Dedifferentiated amniotic fluid mesenchymal stem cell (primary cell): Measurements from ENCODE around the gene AVEN.
"Not testable (repeated sequence)": the region's sequence is repeated elsewhere in the genome, so short reads cannot be mapped to it uniquely, and the experiment has no call there.

ENCODE experiments used
- DNase-seq: peaks from one replicate; pipeline ENCODE4 v3.0.0-alpha.2; 2016; ENCODE audit errors: extremely low spot score

The AVEN gene, protein sequence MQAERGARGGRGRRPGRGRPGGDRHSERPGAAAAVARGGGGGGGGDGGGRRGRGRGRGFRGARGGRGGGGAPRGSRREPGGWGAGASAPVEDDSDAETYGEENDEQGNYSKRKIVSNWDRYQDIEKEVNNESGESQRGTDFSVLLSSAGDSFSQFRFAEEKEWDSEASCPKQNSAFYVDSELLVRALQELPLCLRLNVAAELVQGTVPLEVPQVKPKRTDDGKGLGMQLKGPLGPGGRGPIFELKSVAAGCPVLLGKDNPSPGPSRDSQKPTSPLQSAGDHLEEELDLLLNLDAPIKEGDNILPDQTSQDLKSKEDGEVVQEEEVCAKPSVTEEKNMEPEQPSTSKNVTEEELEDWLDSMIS

DNA sequence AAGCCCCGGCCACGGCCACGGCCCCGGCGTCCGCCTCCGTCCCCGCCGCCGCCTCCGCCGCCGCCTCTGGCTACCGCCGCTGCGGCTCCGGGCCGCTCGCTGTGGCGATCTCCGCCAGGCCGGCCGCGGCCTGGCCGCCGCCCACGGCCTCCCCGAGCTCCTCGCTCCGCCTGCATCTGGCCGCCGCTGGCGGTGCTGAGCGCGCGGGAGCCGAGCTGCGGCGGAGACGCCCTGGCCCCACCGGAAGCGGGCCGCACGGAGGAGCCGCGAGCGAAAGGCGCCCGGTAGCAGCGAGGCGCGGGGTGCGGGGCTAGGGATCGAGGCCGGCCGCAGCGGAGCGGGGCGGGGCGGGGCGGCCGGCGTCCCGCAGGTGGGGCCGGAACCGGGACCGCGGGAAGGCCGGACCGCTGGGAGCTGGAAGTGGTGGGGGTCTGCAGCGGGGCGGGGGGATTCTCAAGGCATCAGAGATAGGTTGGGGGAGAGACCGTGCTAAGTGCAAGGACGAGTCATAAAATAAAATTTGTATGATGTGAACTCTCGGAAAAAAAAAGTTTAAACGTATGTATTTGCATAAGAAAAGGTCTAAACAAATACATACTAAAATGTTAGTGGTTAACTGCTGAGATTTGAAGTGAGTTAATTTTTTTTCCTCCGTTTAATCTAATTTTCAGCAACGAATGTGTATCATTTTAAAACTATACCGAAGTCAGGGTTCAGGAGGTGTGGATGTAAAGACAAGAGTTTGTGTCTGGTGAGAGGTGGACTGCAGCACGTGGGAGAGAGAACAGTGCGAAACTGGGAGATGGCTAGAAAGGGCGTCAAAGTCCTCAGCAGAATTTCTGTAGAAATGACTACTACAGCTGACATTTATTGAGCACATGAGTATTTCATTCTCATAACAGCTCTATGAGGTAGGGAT lies at the start of gene AVEN:
Gene AVEN (minus strand): TSS at position 334 of the 919 bp plus-strand sequence. CDS start 158 bp downstream, at position 176.
- DNase-seq = peak; percentile 34

DNA sequence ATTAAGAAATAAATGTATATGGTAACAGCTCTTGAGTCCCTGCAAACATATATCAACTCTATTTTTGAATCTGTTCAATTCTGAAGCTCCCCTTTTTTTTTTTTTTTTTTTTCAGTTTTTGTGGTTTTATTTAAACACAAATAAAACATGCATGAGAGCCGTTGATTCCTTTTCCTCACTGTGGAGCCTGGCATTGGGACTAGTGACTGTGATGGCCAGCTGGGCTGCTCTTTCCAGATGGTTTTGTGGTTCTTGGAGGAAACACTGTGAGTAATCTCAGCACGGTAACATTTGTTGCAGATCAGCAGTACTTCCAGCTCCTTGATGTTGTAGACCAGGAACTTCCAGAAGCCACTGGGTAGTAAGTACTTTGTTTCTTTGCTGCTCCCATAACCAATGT lies 46.7 kb upstream of the AVEN start:
- no peak for DNase-seq

DNA sequence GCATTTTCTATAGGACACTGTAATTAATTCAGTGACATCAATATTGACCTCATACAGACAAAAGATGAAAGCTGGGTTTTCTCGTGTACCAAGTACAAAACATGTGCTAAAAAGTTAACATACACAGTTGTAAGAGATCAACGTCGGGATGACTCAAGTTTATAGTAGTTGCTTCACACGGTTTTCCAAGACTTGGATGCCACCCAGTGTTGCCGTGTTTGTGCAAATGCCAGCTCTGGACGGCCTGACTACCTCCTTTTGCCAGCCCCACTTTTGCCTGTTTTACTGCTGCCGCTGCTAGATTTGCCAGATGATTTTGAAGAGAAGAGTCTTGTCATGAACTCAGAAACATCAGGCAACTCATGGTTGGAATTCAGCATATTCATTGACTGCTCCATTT lies 45.1 kb upstream of the AVEN start:
- DNase-seq = no peak

DNA sequence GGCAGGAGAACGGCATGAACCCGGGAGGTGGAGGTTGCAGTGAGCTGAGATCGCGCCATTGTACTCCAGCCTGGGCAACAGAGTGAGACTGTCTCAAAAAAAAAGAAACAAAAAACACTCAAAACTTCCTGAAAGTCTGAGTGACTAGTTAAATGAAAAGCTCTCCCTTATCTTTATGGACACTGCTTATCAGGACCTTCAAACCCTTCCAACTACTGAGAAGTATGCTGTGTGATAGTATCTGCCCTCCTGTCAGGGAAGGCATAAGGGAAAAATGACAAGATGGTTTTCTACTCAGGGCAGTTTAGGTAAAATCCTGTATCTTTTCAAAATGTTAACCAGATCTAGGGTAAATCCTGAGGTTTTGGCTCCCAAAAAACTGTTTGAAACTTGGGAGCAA lies 40.9 kb upstream of the AVEN start:
- DNase-seq = no peak

DNA sequence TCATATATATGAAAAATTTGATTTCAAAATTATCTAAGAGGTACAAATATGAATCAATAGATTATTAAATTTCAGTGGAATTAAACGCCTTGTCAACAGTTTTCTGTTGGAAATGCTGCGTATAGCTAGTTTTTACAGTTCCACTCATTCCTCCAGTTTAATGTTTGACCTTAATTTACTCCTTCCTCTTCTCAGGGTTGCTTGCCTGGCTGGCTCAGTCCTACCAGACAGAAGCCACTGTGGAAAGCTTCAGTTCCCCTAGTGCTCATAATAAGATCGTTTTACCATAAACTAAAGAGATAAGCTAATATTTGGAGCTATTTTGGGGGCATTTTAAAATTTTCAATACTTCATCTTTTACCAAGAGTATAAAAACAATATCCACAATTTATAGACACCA lies 39.9 kb upstream of the AVEN start:
- no peak for DNase-seq

DNA sequence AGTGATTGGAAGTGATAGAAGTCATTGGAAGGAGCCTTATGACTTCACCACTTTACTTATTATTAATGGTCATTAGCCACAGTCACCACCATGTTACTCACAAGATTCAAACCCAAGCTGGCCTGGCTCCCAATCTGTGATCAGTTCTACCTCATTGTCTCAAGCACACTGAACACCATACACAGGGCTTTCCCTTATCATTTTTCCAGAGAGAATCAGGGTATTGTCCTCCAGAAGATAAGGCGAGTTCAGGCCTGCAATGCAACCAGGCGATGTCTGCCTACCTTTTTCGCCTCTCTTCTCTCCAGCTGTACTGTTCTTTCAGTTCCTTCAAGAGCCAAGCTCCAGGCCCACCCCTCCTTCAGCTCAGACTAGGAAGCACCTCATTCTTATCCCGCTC lies 37.8 kb upstream of the AVEN start:
- DNase-seq = no peak

DNA sequence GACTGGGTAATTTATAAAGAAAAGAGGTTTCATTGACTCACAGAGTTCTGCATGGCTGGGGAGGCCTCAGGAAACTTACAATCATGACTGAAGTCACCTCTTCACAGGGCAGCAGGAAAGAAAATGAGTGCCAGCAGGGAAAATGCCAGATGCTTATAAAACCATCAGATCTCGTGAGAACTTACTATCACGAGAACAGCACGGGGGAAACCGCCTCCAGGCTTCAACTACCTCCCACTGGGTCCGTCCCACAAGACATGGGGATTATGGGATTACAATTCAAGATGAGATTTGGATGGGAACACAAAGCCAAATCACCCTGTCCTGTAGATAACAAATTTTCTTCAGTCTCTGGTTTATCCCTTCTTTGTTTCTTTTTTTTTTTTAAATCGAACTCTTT lies 31.0 kb upstream of the AVEN start:
- no peak for DNase-seq

DNA sequence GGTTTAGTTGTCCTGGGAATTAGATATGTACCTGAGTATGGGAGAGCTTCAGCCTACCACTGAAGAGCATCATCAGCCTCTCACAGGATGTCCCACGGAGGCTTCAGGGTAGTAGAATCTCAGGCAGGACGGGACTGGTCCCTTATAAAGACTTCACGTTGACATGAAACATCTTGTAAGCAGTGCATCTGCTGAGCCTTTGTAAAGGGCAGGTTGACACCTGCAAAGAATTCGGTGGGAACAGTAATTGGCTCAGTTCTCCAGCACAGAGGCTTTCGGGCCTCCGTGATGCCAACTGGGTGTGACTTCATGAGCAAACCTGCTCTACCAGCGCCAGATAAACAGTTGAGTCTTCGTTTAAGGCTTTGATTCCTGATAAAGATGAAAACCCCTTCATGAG lies 26.9 kb upstream of the AVEN start:
- no peak for DNase-seq

DNA sequence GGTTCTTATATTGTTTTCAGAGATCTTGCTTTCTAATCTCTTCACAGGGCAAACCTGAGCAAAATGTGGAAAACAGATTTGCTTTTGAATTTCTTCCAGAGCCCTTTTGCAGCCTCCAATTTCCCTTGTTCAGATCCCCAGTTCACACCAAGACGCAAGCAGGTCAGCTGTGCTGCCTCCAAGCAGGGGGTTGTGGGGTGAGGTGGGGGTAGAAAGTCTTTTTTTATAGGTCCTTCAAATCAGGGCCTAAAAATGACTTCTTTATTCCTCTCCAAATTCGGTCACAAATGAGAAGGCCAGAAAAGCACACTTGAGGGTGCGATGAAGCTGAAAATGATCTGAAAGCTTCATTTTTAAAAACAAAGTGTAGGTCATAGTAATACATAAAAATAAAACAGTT lies 26.3 kb upstream of the AVEN start:
- DNase-seq = no peak

DNA sequence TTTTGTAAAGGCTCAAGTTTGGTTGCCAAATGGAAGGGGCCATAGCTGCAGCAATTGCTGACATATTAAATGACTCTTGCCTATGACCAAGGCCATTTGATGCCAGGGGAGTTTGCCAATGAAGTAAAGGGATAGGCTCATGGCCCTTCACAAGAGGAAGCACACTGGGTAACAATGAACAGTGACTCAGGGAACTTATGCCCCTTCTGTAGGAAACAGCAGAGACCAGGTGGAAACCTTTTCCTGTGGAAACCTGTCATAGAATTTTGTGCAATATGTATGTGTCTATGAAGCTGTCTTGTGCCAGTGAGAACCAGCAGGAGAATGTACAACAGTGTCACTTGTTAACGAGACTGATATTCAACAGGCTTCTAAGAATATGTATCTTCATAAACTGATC lies 25.4 kb upstream of the AVEN start:
- no peak for DNase-seq

DNA sequence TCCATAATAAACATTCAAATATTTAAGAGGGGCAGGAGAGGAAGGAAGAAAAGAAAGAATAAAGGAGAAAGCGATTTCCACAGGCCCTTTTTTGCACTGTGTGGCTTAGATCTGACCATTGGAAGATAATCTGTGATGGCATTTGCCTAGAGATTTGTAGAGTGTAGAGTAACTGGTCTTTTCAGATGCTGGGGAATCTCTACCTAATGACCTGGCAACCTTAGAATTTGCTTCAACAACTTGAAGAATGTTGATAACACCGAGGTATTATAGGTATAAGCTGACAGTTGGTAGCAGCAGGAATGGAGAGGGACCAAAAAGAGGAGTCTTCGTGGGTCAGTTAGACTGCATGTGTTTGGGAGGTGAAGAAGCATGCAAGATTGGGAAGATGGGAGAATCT lies 20.9 kb upstream of the AVEN start:
- no peak for DNase-seq

DNA sequence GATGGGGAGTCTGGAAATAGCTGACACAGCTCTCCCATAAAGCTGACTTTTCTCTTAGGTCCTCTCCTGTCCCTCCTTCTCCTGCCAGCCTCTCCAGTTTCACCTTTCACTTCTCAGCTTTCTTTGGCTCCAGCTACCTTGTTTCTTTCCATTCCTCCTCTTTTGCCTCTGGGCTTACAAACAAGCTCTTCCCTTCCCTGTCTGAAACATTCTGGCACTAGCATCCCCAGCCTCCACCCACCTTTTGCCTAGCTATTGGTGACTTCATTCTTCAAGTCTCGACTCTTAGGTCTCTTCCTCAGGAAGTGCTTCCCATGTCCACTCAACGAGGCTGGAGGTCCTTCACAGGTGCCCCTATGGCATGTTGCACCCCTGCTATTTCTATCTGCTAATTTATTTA lies 20.5 kb upstream of the AVEN start:
- DNase-seq = no peak

DNA sequence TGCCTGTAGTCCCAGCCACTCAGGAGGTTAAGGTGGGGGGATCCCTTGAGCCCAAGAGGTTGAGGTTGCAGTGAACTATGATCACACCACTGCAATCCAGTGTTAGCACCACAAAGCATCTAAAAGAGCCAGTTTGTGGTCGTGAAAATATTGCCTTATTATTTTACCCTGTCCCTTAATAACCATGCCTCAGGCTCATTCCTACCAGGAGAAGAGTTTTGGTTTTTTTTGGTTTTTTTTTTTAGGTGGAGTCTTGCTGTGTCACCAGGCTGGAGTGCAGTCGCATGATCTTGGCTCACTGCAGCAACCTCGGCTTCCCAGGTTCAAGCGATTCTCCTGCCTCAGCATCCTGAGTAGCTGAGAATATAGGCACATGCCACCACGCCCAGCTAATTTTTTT lies 17.9 kb upstream of the AVEN start:
- DNase-seq = no peak

DNA sequence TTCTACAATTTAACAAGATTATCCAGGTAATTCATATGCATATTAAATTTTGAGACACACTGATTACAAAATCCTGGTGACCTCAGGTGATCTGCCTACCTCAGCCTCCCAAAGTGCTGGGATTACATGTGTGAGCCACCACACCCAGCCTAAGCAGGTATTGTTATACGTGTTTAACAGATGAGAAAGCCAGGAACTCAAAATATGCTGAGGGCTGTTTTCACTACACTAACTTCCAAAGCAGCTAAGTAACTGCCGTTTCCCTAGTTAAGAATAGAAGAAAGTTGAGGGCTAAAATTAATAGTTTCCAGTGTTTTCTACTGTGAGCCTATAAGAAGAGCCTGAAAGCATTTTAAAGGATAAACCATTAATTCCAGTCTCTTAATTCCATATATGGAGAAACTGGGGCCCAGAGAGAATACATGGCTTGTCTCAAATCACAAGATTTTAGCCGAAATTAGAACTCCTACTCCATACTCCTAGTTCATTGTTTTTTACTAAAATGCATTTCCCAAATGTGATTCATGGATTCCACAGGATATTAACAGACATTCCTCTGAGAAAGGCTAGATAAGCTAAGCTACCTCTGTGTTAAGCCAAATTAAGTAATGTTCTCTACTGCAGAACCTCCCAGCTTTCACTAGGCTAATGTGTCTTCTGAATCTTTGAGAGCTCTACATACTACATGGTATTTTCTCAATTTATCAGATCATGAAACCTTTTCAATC lies 17.0 kb upstream of the AVEN start:
- DNase-seq = peak; percentile 81

DNA sequence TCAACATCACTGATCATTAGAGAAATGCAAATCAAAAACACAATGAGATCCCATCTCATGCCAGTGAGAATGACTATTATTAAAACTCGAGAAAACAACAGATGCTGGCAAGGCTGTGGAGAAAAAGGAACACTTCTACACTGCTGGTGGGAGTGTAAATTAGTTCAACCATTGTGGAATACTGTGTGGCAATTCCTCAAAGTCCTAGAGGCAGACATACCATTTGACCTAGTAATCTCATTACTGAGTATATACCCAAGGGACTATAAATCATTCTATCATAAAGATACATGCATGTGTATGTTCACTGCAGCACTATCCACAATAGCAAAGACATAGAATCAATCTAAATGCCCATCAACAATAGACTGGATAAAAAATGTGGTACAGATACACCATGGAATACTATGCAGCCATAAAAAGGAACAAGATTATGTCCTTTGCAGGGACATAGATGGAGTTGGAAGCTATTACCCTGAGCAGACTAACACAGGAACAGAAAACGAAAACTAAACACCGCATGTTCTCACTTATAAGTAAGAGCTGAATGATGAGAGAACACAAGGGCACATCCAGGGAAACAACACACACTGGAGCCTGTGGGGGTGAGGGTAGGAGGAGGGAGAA lies 15.2 kb upstream of the AVEN start:
- no peak for DNase-seq

DNA sequence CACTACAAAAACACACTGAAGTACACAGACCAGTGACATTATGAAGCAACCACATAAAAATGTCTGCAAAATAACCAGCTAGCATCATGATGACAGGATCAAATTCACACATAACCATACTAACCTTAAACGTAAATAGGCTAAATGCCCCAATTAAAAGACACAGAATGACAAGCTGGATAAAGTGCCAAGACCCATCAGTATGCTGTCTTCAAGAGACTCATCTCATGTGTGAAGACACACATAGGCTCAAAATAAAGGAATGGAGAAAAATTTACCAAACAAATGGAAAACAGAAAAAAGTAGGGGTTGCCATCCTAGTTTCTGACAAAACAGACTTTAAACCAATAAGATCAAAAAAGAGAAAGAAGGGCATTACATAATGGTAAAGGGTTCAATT lies 11.4 kb upstream of the AVEN start:
- not testable (repeated sequence) for DNase-seq

DNA sequence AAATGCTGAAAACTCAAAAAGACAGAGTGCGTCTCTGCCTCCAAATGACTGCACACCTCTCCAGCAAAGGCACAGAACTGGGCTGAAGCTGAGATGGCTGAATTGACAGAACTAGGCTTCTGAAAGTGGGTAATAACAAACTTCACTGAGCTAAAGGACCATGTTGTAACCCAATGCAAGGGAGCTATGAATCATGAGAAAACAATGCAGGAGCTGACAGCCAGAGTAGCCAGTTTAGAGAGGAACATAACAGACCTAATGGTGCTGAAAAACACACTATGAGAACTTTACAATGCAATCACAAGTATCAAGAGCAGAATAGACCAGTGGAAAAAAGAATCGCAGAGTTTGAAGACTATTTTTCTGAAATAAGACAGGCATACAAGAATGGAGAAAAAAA lies 10.1 kb upstream of the AVEN start:
- no peak for DNase-seq

DNA sequence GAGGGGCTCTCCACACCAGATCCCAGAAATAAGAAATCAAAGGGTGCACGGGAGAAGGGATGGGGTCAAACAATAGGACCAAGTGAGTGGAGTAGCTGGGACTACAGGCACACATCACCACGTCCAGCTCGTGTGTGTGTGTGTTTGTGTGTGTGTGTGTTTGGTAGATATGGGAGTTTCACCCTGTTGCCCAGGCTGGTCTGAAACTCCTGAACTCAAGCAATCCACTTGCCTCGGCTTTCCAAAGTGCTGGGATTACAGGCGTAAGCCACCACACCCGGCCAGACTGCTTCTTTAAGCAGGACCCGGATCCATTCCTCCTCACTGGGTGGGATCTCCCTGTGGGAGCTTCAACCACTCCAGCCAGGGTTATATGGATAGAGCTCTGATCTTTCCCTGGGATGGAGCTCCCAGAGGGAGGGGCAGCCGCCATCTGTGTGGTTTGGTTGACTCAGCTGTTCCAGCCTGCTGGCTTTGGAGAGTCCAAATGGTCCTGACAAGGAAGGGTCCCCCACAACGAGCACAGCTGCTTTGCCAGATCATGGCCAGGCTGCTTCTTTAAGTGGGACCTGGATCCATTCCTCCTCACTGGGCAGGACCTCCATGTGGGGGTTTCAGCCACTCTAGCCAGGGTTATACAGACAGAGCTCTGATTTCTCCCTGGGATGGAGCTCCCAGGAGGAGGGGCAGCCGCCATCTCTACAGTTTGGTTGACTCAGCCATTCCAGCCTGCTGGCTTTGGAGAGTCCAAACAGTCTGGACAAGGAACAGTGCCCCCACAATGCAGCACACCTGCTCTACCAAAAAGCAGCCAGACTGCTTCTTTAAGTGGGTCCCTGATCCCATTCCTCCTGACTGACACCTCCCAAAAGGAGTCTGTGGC lies 9.1 kb upstream of the AVEN start:
- no peak for DNase-seq

DNA sequence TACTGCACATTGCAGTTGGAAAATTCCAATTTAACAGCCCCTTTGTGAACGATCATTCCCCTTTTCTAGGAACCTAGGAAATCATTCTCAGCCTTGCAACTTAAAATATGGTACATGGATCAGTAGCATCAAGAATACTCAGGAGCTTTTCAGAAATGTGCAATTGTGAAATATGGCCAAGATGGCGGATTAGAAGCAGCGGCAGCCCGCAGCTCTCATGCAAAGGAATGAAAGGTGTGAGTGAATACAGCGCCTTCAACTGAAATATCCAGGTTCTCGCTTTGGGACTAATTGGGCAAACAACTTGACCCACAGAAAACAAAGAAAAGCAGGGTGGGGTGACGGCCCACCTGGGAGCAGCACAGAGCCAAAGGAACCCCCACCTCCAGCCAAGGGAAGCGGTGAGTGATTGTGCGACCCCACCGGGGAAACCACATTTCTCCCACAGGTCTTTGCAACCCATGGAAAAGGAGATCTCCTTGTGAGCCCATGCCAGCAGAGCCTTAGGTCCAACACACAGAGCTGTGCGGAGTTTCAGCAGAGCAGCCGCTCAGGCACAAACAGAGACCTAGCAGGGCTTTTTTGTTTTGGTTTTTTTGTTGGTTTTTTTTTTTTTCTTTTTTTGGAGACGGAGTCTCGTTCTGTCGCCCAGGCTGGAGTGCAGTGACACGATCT lies 7.6 kb upstream of the AVEN start:
- no peak for DNase-seq

DNA sequence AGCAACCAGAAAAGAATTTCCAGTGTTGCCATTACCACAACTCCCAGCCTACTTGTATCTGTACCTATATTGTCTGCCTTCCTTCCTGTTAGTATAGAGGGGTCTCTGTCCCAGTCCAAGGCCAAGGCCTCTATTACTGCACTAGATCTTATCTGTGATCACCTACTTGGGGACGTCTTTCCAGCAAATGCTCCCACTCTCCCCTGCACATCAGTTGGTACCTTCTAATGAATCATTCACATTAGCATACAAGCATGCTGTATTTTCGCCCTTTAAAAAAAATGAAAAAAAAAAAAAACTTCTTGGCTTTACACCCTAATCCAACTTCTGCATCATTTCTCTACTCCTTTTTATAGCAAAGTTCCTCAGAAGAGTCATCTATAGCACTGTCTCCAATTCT lies 4.8 kb upstream of the AVEN start:
- DNase-seq = no peak
